IPS-15b (cell line): Measurements from ENCODE around the gene MLLT1.
"Not testable (repeated sequence)": the region's sequence is repeated elsewhere in the genome, so short reads cannot be mapped to it uniquely, and the experiment has no call there.

Experiments used
- H3K27me3 ChIP-seq: one replicate; pipeline ENCODE4 v1.6.1; 2013; ENCODE audit warnings: low read length; ENCODE audit not compliant: control insufficient read depth, insufficient read depth
- H3K36me3 ChIP-seq: one replicate; pipeline ENCODE4 v1.6.1; 2013; ENCODE audit warnings: low read length; ENCODE audit not compliant: control insufficient read depth, insufficient read depth
- H3K4me1 ChIP-seq: one replicate; pipeline ENCODE4 v1.6.1; 2013; ENCODE audit warnings: mild to moderate bottlenecking, low read length; ENCODE audit not compliant: control insufficient read depth, insufficient read depth
- H3K4me3 ChIP-seq: one replicate; pipeline ENCODE4 v1.5.1; 2013; ENCODE audit warnings: low read depth, low read length
- H3K9ac ChIP-seq: one replicate; pipeline ENCODE4 v1.6.1; 2013; ENCODE audit warnings: low read depth, mild to moderate bottlenecking, low read length
- H3K9me3 ChIP-seq: one replicate; pipeline ENCODE4 v1.6.1; 2013; ENCODE audit warnings: mild to moderate bottlenecking, low read length; ENCODE audit not compliant: control insufficient read depth, insufficient read depth

Gene MLLT1

DNA sequence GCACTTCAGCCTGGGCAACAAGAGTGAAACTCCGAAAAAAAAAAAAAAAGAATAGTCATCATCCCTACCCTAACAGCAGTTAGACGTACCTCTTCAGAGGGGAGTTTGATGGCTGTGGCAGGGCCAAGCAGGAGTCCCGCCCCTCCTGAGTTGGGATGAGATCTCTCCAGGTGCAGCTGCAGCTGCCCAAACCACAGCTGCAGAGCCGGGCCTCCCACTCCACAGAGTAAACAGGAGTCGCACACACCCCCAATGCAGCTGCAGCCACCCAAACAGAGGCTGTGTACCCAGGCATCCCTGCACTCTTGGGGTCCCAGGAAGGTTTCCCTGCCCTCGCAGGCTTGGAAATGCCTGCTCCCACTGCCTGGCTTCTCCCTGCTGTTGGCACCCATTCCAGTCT lies 17.4 kb upstream of the MLLT1 start:
- H3K9ac ChIP-seq = no peak overlapping the region
- no peaks in the 10 kb centered on the region for H3K36me3 ChIP-seq
- H3K4me3 ChIP-seq = no peak overlapping the region
- H3K4me1 ChIP-seq = no peaks in the 10 kb centered on the region
- no peaks in the 10 kb centered on the region for H3K27me3 ChIP-seq
- H3K9me3 ChIP-seq = peaks cover 4% of the 10 kb centered on the region

DNA sequence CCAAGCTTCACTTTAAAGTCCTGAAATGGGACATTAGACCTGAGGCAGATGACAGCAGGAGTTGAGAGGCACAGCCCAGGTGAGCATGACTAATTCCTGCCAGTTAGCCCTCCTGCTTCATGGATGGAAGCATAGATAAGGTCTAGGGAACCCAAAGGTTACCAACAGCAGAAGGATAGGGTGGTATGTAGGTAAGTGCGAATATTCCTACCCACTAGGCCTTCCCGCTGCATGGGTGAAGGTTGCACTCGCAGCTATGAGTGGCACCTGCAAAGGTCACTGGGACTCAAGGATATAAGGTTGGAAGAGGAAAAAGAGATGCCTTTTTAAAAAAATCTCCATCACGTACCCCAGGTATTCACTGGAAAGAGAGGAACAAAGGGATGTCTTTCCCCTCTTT lies 12.2 kb upstream of the MLLT1 start:
- Histone ChIP-seq H3K9ac (no peak overlapping the region), H3K4me3 (no peak overlapping the region), H3K27me3 (no peaks in the 10 kb centered on the region), H3K36me3 (no peaks in the 10 kb centered on the region), H3K9me3 (peaks cover 14% of the 10 kb centered on the region), H3K4me1 (no peaks in the 10 kb centered on the region)

DNA sequence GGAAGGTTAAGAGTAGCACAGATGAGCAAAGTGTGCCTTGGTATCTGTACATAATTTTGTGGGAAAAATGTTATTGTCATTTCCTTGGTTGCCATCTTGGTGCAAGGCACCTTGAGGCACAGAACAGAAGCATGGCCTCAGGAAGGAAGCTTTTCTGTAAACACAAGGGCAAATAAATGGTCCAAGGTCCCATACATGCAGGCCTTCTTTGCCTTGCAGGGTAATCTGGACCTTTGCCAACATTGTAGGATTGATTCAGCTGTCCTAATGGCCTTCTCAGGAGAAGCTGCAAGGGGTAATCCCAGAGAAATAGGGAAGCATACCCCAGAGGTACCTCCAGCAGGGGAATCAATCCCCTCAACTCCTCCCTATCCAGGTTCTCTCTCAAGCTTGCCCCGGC lies 9.0 kb upstream of the MLLT1 start:
- H3K4me1 ChIP-seq = no peaks in the 10 kb centered on the region
- H3K9me3 ChIP-seq = peaks cover 14% of the 10 kb centered on the region
- no peak overlapping the region for H3K9ac ChIP-seq
- no peaks in the 10 kb centered on the region for H3K27me3 ChIP-seq
- H3K4me3 ChIP-seq = no peak overlapping the region
- H3K36me3 ChIP-seq = no peaks in the 10 kb centered on the region

DNA sequence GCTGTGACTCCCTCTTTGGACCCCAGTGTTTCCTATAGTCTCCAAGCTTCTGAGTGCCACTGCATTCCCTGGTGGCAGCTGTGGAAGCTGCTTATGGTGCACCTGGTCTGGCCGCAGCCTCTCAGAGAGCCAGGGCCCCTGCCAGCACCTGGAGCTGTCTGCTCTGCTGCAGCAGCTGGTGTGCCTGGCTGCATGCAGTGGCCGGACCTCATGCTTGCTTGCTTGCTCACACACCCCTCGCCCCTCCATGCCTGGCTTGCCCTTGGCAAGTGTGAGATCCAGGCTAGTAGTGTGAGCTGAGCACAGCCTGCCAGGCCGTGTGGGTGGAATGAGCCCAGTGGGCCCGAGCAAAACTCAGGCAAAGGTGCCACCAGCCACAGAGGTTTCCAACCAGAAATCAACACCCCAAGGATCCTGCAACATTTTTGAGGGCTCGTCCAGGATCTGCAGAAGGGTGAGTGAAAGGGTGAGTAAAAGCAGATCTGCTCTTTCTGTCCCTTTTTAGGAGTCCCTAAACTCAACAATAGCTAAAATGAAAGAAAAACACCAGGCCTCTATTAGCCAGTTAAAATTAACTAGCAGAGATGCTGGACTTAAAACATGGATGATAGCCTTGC lies 7.6 kb upstream of the MLLT1 start:
- H3K9me3 ChIP-seq = peaks cover 10% of the 10 kb centered on the region
- no peak overlapping the region for H3K4me3 ChIP-seq
- no peaks in the 10 kb centered on the region for H3K27me3 ChIP-seq
- no peaks in the 10 kb centered on the region for H3K36me3 ChIP-seq
- no peak overlapping the region for H3K9ac ChIP-seq
- no peaks in the 10 kb centered on the region for H3K4me1 ChIP-seq

DNA sequence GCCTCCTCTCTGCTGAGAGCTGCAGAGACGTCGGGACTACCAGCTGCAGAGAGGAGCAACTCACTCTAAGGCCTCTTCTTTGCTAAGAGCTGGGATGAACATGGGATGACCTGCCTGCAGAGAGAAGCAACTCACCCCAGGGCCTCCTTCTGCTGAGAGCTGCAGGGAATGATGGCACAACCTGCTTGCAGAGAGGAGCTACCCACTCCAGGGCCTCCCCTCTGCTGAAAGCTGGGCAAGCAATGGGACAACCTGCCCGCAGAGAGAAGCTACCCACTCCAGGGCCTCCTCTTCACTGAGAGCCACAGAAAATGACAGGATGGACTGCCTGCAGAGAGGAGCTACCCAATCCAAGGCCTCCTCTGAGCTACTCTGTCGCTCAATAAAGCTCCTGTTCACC lies 6.9 kb upstream of the MLLT1 start:
- H3K4me1 ChIP-seq = no peaks in the 10 kb centered on the region
- no peak overlapping the region for H3K9ac ChIP-seq
- H3K36me3 ChIP-seq = no peaks in the 10 kb centered on the region
- H3K9me3 ChIP-seq = peaks cover 8% of the 10 kb centered on the region
- H3K4me3 ChIP-seq = no peak overlapping the region
- H3K27me3 ChIP-seq = no peaks in the 10 kb centered on the region

DNA sequence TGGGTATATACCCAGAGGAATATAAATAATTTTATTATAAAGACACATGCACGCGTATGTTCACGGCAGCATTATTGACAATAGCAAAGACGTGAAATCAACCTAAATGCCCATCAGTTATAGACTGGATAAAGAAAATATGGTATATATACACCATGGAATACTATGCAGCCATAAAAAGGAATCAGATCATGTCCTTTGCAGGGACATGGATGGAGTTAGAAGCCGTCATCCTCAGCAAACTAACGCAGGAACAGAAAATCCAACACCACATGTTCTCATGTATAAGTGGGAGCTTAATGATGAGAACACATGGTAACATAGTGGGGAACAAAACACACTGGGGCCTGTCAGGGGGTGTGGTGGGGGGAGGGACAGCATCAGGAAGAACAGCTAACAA lies 2.6 kb upstream of the MLLT1 start:
- not testable (repeated sequence) for H3K9me3 ChIP-seq, H3K27me3 ChIP-seq, H3K36me3 ChIP-seq, H3K9ac ChIP-seq, H3K4me3 ChIP-seq, H3K4me1 ChIP-seq

DNA sequence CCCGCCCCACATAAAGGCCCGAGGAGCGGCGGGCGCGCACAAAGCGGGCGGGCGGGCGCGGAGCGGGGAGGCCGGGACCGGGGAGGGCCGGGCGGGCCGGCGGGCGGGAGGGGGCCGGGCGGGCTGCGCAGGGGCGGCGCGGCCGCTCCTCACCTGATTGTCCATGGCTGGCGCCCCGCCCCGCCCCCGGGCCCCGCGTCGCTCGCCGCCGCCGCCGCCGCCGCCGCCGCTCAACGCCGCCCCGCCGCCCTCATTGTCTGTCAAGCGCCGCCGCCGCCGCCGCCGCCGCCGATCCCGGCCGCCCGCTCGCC lies 200 bp downstream of the MLLT1 start:
- Histone ChIP-seq H3K27me3 (no peaks in the 10 kb centered on the region), H3K36me3 (peaks cover 4% of the 10 kb centered on the region), H3K4me3 (peak overlapping the region; percentile 82), H3K9me3 (no peaks in the 10 kb centered on the region), H3K4me1 (peaks cover 21% of the 10 kb centered on the region), H3K9ac (peak overlapping the region; percentile 73)

DNA sequence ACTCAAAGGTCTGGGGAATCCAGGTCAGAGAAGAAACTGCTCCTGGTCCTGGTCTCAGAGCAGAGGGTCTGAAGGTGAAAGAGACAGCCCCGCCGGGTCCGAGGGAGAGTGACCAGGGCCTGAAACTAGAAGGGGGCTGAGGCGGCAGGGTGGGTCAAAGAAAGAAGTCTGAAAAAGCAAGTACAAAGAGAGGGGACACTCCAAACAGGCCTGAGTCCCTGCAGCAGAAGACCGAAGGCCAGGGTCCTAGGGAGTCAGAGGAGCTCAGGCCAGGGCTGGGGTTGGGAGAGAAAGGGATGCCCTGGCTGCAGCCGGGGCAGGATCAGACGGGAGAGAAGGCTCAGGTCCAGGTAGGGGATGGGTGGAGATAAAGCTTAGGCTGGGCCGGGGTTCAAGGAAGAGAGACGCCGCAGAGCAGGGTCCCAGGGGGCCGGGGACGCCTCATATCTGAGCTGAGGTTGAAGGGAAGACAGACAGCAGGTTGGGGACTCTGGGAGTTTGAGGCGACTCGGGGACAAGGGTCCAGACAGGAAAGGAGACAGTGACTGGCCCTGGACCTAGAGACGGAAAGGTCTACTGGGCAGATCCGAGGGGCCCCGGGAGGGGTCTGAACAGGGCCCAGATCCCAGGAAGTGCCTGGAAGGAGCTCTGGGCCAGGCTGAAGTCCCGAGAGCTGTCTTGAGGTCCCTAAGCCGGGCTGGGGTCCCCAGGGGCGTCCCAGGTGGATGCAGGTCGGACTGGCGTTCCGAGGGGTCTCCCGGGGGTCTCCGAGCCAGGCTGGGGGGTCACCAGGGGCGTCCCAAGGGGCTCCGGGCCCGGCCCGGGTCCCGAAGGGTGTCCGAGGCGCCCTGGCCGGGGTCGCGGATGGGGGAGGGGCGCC lies 795 bp downstream of the MLLT1 start:
- Histone ChIP-seq H3K9me3 (no peaks in the 10 kb centered on the region), H3K4me1 (peaks cover 22% of the 10 kb centered on the region), H3K4me3 (peak overlapping the region; percentile 82), H3K9ac (peak overlapping the region; percentile 73), H3K36me3 (peaks cover 4% of the 10 kb centered on the region), H3K27me3 (no peaks in the 10 kb centered on the region)

DNA sequence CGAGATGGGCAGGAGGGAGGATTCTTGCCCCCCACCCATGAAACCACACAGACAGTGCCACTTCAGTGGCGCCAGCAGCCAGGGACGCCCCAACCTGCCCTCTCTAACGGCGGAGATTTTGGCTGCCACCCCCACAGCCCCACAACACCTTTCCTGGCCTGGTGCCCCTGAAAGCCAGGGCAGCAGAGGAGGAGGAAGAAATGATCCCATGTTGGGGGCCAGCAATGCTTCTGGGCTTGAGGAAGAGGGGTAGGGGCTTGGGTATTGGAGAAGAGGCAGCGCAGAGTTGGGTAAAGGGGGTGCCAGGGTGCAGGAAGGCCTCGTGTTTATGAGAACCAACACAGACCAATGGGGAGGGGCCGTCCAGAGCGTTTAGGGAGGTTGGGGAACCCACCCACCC lies 1.7 kb downstream of the MLLT1 start:
- peak overlapping the region; percentile 82 for H3K4me3 ChIP-seq
- no peaks in the 10 kb centered on the region for H3K9me3 ChIP-seq
- H3K9ac ChIP-seq = peak overlapping the region; percentile 73
- H3K4me1 ChIP-seq = peaks cover 29% of the 10 kb centered on the region
- no peaks in the 10 kb centered on the region for H3K27me3 ChIP-seq
- H3K36me3 ChIP-seq = peaks cover 4% of the 10 kb centered on the region

DNA sequence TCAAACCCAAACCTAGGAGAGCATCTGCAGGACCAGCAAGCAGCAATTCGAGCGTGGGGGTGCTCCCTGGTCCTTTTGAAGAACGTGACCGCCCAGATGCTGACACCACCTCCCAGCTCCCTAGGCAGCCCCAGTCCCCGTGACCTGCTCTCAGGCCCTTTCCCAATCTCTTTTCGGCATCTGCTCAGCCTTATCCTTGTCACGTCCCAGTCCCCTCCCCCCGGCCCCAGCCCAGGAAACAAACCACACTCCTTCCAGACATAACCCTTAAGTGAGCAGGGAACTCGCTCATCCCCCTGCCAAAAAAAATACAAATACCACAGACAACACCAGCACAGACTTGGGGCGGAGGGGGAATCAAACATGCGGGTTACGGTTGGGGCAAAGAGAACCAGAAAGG lies 3.3 kb downstream of the MLLT1 start:
- H3K4me1 ChIP-seq = peaks cover 38% of the 10 kb centered on the region
- peaks cover 4% of the 10 kb centered on the region for H3K36me3 ChIP-seq
- no peaks in the 10 kb centered on the region for H3K9me3 ChIP-seq
- H3K9ac ChIP-seq = peak overlapping the region; percentile 54
- H3K27me3 ChIP-seq = no peaks in the 10 kb centered on the region
- no peak overlapping the region for H3K4me3 ChIP-seq

DNA sequence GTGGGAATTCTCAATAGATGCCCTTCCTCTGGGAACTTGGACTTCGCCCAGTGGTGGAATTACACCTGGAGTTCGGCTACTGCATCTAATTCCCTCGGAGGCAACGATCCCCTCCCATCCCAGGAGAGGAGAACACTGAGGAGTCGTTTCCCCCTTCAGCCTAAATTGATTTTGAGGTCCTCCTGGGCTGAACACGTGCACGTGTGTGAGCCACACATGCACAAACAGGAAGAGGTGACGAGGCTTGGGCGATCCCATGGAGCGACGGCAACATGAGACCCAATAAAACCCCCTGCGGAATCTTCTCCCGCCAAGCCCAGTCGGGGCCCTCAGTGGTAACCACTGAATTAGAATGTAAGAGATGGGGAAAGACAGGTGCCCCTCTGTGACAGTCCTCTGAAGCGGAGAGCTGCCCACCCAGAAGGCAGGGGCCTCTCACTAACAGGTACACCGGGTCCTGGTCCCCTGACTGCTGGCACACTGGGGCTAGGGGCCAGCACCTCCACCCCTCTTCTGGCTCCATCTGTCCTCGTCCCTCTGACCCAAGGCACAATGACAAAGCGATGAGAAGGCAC lies 4.5 kb downstream of the MLLT1 start:
- Histone ChIP-seq H3K9ac (peak overlapping the region; percentile 26), H3K4me3 (no peak overlapping the region), H3K9me3 (no peaks in the 10 kb centered on the region), H3K27me3 (no peaks in the 10 kb centered on the region), H3K4me1 (peaks cover 38% of the 10 kb centered on the region), H3K36me3 (peaks cover 7% of the 10 kb centered on the region)

DNA sequence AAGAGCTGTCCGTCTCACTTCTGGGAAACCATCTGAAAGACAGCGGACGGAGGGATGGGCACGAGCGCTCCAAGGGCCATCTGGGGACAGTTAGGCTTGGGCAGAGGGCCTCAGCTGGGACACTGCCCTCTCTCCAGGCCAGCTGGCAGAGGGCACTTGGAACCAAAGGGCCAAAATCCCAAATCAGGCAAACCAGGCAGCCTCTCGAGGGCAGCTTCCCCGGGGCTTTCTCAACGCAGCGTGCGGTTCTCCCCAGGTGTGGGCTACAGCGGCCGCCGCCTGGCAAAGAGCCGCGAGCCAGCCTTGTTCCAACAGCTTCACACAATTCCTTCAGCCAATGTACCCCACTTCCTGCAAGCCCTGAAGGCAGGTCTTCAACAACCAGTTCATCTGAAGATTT lies 5.0 kb downstream of the MLLT1 start:
- no peaks in the 10 kb centered on the region for H3K27me3 ChIP-seq
- H3K9me3 ChIP-seq = no peaks in the 10 kb centered on the region
- no peak overlapping the region for H3K4me3 ChIP-seq
- peak overlapping the region; percentile 47 for H3K9ac ChIP-seq
- peaks cover 7% of the 10 kb centered on the region for H3K36me3 ChIP-seq
- H3K4me1 ChIP-seq = peaks cover 38% of the 10 kb centered on the region
